SKM-1 (cell line): ENCODE results near the gene USP10.
"Not testable (repeated sequence)": the region's sequence is repeated elsewhere in the genome, so short reads cannot be mapped to it uniquely, and the experiment has no call there.

Source experiments
- DNase-seq: peaks from one replicate; lab custom pipeline; 2025; ENCODE audit not compliant: unreplicated experiment; lab: John Stamatoyannopoulos, UW

The USP10 gene

DNA sequence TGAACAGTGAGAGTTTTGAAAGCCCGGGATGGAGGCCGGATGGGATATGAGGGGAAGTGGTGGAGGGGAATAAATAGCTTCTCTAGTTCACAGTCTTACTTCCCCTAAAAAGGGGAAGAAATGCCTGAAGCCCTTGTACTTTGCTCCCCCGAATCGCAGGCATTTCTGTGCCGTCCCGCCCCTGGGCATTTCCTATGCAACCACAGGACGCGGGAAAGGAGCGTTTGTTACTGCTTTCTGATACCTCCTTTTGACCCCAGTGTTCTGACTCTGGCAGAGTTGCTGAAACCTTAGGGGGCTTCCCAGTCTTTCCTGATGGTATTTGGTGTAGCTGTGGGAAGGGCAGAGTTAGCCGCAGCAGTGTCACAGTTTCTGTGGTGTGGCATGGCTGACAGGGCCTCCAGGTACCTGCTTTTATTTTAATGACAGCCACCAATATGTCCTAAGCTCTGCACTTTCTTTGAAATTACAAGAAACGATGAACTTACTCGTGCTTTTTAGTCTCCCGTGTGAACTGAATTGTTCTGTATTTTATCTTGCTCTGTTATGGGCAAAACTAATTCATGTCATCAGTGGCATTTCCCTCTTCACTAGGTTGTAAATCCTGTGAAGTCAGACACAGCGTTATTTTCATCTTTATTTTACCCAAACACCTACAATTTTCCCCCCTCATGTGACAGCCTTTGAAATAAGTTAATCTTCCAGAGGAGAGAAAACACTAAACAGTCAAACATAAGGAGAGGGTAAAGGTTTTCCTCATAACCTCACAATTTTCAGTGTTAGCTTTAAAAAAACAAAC is 27.1 kb downstream of the USP10 start:
- peak; percentile 90 for DNase-seq

DNA sequence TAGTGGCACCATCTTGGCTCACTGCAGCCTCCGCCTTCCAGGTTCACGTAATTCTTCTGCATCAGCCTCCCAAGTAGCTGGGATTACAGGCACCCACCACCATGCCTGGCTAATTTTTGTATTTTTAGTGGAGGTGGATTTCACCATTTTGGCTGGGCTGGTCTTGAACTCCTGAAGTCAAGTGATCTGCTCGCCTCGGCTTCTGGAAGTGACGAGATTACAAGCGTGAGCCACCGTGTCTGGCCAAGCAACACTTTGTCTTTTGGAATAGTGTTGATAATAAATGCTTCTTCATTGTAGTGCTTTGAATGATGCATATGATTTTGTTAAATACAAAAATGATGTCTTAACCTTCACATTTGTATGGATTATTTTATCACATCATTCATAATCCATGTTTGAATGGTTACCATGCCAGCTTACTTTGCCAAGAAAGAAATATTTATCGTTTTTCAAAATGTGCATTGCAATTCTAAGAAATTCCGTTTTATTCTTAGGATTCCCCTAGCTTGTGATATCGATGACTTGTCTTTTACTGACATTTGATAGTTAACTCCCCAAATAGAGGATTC is 29.1 kb downstream of the USP10 start:
- no peak for DNase-seq

DNA sequence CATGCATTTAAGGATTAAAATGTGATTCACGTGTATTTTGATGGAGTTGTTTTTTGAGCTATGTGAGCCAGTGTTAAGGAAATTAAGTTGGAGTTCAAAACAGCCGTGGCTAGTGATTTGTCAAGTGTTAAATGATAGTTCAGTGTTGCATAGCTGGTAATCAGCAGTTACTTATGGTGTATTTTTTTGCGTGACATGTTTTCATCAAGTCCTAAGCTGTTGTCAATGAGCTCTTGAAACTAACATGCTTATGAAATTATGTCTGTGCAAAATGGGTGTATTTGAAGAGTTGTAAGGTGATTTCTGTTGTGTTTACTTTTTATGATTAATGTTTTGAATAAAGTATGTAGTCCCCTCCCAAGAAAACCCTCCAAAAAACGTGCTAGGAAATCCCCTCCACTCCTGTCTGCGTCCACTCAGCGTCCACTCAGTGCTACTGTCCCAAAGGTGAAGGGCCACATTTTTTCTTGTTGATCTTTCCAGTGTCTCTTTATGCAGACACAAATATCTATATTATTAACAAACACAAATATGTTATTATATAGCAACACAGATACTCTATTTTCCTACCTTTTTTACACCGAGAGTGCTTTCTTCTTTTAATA is 30.0 kb downstream of the USP10 start:
- no peak for DNase-seq

DNA sequence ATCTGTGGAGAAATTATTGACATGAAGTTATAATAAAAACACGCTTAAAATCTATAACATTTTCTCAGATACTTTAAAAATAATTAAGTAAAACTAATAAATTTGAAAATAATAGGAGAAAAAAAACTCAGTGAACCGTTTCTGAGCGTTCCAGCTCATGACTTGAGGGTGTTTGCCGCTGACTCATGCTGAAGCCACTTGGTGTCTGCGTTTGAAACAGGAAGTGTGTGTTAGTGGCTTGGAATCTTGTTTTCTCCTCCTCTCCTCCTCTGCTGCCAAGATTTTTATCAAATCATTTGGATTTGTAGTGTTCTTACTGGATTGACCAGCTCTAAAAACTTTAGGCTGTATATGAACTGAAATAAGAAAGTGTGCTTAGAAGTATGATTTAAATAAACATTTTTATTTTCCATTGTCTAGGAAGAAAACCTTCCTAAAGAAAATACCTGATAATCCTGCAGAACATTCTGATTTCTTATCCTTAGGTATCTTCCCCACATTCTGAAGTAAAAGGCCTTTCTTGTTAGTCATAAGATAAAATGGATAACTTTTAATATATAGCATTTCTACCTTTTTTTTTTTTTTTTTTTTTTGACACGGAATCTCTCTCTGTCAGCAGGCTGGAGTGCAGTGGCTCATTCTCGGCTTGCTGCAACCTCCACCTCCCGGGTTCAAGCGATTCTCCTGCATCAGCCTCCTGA is 30.8 kb downstream of the USP10 start:
- peak; percentile 24 for DNase-seq

DNA sequence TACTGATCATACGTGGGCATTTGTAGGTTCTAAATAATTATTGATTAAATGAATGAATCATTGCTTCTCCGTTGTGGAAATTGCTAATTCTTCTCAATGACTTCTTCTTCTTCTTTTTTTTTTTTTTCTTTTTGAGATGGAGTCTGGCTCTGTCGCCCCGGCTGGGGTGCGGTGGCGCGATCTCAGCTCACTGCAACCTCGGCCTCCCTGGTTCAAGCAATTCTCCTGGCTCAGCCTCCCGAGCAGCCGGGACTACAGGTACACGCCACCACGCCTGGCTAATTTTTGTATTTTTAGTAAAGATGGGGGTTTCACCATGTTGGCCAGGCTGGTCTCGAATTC is 32.5 kb downstream of the USP10 start:
- not testable (repeated sequence) for DNase-seq

DNA sequence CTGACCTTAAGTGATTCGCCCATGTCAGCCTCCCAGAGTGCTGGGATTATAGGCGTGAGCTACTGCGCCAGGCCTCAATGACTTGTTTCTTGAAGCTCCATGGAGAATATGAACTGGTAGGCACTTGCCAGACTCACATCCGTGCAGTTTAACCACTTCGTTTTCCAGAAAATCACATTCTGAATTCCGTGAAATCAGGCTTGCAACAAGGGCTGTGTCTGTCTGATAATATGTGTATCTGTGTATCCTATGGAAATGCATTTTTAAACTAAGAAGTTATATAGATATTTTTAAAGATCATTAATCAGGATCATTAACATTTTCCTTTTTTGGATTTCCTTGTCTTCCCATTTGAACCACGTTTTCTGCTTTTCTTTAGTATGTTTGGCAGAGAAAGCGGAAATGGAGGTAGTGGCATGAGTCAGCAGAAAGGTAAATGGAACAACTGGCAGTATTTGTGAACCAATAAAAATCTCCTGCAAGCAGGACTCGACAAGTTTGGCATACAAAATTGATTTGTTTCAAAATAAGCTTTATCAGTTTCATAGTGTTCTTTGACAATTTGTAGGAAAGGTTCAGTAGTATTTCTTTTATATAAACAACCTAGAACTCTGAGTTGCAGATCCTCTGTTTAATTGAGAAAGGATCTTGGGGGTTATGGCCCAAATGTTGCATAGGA is 33.0 kb downstream of the USP10 start:
- DNase-seq, result no peak

DNA sequence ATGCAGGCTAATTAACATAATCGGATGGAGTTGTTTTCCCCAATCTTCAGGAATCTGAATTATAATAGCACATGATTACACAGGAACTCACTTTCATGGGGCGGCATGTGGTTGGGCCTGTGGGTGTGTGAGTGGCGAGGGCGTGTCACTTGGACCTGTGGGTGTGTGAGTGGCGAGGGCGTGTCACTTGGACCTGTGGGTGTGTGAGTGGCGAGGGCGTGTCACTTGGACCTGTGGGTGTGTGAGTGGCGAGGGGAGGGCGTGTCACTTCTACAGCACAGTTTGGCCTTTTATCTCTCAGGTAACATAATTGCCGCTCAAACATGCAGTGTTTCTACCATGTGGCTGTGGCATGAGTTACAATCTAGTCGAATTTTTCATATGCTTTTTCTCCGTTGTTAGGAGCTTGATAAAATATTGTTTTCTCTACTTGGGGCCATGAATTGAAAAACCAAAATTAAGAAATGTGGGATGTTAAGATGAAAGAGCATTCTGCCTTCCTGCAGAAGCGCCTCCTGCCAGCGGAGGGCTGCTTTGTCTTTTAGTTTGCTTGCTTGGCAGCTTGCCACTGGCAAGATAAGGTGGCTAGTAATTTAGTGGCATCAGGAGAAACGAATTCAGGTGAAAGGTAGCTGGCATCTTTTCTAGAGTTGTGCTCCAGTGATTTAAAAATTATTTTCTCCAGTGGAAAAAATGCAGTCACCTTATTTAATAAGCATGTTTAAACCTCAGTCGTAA is 36.2 kb downstream of the USP10 start:
- DNase-seq, result no peak

DNA sequence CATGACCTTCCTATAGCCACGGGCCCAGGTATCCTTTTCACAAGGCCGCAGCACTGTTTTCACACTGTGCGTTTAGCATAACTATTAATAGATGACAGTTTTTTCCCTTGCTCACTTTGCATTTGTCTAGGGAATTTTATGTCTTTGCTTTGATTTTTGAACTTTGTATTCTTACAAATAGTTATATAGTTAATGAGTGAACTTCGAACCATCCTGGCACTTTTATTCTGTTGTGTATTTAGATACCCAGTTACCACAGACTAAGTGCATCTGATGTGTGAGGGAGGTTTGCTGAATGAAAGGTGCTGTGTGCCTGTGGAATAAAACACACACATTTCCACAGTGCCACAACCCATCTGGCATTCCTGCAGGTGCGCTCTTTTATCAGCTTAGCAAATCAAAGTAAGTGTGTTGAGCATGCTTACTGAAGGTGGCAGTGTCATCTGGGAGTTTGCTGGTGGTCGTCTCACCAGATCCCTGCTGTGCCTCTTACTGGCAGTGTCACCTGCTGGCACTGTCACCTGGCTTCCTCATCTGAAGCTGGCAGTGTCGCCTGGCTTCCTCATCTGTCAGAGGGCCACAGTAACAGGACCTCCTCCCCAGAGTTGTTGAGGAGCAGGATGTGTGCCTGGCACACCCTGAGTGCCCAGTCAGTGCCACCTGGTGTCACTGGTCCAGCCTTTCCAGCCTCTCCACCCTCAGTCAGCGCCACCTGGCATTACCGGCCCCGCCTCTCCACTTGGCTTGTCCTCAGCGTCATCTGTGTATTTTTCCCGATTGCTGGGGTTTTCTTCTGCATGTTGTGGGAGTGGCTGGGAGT is 37.6 kb downstream of the USP10 start:
- DNase-seq, result no peak

DNA sequence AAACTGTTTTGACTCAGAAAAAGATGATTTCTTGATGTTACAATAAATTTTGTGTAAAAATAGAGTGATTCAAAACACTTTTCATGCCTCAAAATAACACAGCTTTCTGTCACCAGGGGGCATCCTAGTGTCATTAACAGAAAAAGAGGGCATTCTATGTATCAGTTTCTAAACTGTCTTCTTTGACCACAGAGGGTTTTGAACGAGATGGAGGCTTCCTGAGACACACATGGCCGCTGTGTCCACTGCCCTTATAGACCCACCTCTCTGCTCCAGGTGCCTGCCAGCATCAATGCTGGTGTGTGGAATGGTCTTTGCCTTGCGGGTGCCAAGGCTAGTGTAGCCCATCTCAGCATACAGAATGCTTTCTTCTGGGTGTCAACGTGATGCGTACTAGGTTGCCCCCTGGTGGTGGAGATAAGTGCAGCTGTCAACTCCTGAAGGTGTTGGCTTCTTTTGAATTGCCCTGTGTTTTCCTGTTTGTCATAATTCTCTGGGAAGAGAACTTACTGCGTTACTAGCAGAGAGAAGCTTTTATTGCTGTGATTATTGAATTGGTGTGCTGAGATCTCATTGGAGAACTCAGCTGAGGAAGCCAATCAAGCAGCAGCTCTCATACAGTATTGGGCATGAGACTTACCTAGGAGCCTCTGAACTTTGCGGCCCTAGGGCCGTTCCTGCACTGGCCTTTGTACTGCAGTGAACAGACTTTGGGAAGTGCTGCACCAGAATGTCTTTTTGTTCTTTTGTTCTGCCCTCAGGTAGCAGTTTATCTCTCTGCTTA is 38.6 kb downstream of the USP10 start:
- DNase-seq, result peak; percentile 70

DNA sequence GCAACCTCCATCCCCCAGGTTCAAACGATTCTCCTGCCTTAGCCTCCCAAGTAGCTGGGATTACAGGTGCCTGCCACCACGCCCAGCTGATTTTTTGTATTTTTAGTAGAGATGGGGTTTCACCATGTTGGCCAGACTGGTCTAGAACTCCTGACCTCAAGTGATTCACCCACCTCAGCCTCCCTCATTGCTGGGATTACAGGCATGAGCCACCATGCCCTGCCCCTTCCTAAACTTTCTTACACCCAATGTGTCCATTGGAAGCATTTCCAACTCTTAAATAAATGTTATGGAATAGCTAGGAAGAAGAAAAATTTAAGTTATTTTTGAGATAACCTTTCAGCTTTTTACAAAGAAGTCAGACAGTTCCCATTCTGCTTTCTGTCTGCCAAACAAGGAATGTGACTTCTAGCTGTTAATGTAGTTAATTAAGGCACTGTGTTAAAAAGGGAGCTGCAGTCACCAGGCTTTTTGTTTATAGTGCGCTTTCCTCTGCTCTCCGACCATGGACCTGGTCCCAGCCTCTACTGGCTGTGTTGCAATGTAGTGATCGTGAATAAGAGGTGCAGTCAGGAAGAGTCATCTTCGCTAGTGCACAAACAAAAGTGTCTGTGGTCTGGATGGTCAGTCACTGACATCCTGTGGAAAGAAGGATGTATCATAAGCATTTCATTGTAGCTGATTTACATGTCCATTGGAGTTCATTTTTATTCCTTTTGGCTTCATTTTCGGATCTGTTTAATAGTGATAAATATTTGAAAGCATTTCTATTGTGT is 39.7 kb downstream of the USP10 start:
- no peak for DNase-seq

DNA sequence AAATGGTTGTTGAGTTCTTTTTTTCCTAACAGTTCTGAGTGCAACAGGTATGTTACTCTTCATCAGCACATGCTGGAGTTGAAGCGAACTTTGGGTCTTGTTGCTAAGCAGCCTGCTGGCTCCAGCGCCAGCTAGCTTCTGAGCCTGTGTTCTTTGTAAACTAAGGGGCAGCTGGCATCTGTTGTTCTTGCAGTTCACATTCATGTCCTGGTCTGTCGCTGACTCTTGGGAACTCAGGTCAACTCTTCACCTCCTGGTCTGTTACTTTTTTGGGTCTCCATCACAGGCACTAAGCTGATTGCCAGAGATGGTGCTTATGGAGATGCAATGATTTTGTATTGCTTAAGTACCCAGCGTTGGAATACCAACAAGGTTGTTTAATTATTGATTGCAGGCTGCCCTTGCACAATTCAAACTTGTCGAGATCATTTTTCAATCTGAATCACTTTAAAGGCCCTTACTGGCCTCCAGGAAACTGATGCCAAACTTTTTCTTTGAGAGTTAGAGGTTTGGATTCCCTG is 40.9 kb downstream of the USP10 start:
- DNase-seq, result no peak

DNA sequence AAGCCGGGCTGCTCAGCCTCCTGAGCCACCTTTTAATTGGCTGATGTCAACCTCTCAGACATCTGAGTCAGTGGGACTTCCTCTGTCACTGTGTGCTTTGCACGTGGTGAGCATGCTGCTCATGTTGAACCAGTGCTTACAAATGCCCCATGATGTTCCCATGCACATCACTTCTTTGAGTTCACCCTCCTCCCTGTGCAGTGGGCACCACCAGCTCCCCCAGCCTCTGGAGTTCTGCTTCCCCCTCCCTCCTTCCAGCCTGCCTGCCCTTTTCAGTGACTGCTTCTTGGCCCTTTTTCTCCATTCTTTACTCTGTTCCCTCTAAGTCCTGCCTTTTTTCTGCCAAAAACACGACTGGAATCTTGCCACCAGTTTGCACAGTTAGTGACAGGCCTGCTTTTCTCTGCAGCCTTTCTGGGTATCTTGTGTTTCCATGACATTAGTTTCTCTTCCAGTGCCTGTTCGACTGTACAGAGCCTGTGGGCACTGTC is 41.6 kb downstream of the USP10 start:
- no peak for DNase-seq

DNA sequence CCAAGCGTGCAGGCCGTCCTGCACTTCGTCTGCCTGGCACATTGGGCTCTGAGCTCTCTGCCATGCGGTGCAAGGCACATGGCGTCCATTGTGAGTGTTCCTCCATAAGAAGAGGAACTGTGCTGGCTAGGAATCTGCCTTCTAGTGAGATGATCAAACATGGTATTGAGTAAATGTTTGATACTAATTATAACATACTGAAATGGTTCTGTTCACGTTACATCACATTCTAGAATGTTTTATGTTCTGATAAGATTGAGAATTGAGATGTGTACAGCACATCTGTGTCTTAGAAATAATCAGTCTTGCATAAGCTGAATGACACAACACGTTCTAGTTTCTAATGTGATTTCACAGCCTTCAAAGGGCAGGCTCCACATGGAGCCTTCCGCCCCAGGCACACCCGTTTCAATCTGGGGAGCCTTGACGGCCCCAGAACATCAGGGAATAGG is 42.9 kb downstream of the USP10 start:
- no peak for DNase-seq

DNA sequence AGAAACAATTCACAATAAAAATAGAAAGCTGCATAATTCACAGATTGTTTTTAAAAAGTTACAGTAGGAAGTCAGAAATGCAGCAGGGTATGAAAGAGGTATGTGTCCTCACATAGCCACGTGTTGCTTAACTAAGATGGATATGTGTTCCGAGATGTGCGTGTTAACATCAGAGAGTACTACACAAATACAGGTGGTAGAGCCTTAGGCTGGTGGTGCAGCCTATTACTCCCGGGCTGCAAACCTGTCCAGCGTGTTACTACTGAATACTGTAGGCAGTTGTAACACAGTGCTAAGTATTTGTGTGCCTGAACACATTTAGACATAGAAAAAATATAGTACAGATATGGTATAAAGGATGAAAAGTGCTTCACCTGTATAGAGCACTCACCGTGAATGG is 46.4 kb downstream of the USP10 start:
- no peak for DNase-seq

DNA sequence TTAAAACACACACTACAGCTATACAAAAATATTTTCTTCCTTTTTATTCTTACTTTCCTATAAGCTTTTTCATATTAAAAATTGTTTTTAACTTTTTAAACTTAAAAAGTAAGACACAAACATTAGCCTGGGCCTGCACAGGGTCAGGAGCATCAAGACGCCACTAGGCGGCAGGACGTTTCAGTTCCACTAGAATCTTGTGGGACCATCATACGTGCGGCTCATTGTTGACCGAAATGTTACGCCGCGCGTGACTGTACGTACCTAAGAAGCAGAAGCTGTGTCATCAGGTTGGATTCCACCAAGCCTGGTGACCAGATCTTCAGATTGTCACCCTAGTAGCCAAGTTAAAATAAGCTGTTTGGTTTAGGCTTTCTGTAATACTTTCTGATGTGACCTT is 47.1 kb downstream of the USP10 start:
- no peak for DNase-seq

DNA sequence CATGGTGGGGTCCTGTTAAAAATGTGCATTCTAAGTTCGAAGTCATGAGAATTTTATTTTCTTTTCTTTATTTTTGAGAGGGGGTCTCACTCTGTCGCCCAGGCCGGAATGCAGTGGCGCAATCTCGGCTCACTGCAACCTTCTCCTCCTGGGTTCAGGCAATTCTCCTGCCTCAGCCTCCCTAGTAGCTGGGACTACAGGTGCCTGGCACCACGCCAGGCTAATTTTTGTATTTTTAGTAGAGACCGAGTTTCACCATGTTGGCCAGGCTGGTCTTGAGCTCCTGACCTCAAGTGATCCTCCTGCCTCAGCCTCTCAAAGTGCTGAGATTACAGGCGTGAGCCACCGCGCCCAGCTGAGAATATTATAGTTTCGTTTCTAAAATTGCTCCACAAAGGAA is 48.4 kb downstream of the USP10 start:
- not testable (repeated sequence) for DNase-seq

DNA sequence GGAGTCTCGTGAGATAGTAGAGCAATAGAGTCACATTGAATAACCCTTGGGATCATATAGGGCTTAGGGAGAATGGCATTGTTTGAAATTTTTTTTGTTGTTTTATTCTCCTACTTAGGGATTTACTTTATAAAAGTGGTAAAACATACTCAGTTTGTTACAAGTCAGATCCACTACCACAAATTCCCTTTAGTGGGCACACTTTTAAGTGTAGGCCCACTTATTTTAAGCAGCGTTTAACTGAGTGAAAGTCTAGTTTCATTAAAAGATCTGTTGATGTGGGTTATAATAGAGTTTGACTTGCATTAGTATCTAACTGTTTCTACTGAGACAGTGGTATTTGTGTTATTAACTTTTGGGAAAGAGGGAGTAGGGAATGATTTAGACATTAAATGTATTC is 49.3 kb downstream of the USP10 start:
- DNase-seq, result no peak

DNA sequence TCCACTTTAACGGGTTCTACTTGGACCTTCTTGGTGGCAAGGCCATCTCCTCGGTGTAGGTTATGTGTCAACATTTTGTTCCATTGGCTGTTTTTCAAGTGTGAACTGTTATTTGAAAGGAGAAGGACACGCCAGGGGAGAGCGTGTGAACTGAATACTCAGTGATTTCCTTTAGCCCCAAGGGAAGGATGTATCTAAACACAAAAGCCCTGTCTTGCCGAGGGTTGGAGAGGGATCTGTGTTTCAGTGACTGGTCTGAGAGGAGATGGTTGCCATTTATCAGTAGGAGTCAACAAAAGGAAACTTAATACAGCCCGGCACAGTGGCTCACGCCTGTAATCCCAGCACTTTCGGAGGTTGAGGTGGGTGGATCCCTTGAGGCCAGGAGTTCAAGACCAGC is 50.0 kb downstream of the USP10 start:
- DNase-seq, result no peak
